Upper lobe of left lung (tissue), 6 donors: ENCODE measurements around the gene MCTP2. TPM values are rescaled to one million over a fixed set of nuclear protein-coding genes. Genes with fewer than 3 reads are reported as not detected.

Source experiments
- ATAC-seq, 2 donors: fragments of 200-7000 bp; cut with Tn5 transposase; one replicate each; pipeline ENCODE4 v1.9.1; 2022; ENCODE audit warnings: mild to moderate bottlenecking in 2 of 2, moderate library complexity in 2 of 2; ENCODE audit not compliant: low FRiP score in 2 of 2
- DNase-seq, 2 donors: peaks; one replicate each; pipeline ENCODE4 v3.0.0-alpha.2; 2019 to 2020
- H3K27ac ChIP-seq, 4 donors: fragments of 200-600 bp; sonication (generic); one replicate each; pipeline ENCODE4 v1.5.1; 2016 to 2019
- H3K27me3 ChIP-seq, 4 donors: fragments of 200-600 bp; sonication (generic); one replicate each; pipeline ENCODE4 v1.5.1; 2017 to 2019
- H3K36me3 ChIP-seq, 4 donors: fragments of 200-600 bp; sonication (generic); one replicate each; pipeline ENCODE4 v1.5.1; 2016 to 2019
- H3K4me1 ChIP-seq, 4 donors: fragments of 200-600 bp; sonication (generic); one replicate each; pipeline ENCODE4 v1.5.1; 2018 to 2019
- H3K4me3 ChIP-seq, 4 donors: fragments of 200-600 bp; sonication (generic); one replicate each; pipeline ENCODE4 v1.5.1; 2017 to 2019; ENCODE audit warnings: mild to moderate bottlenecking in 2 of 4, moderate library complexity in 1 of 4
- H3K9me3 ChIP-seq, 4 donors: fragments of 200-600 bp; sonication (generic); one replicate each; pipeline ENCODE4 v1.5.1; 2018 to 2019
- EP300 ChIP-seq, 4 donors: sonication (generic); formaldehyde crosslinking; IDR thresholded peaks; one replicate each; pipeline ENCODE4 v1.5.1; 2017; ENCODE audit warnings: antibody characterized with exemption in 4 of 4, control low read depth in 2 of 4
- POLR2A ChIP-seq, 4 donors: fragments of 450-650 bp; IDR thresholded peaks; one replicate each; pipeline ENCODE4 v1.5.1; 2016 to 2017; ENCODE audit warnings: antibody characterized with exemption in 4 of 4, mild to moderate bottlenecking in 2 of 4
- POLR2AphosphoS5 ChIP-seq, 2 donors: sonication (generic); formaldehyde crosslinking; IDR thresholded peaks; one replicate each; pipeline ENCODE4 v1.5.1; 2017; ENCODE audit warnings: antibody characterized with exemption in 2 of 2
- WGBS, 2 donors: methylation state at CpG; one replicate each; pipeline ENCODE4 v1.1.5; 2017 to 2018; 5-methylcytosine and 5-hydroxymethylcytosine counted together
- total RNA-seq, 6 donors: library from RNA; depleted of rRNA in 4 of 6; stranded (reverse); fragments of >200 nt in 4 of 6; gene quantifications; one replicate each; pipeline versions ENCODE4 v1.1.0 to v1.2.1, GENCODE V29; 2016 to 2021
- TF ChIP-seq, protein P1 (sequence below), 6 experiments: fragments of 450-650 bp in 4 of 6; fragments of 200-600 bp in 2 of 6; sonication (generic) in 2 of 6; IDR thresholded peaks; one replicate each; pipeline ENCODE4 v1.5.1; 2016 to 2019; ENCODE audit warnings: antibody characterized with exemption in 6 of 6
- donor health status: DM: no; HTN: no; CAD: no; lungs with moderate emphysema.
- donor health status: DM: no; HTN: yes; CAD: no; lungs with severe emphysema.

Gene MCTP2
- total RNA-seq, 6 donors from 2014 or later: 33.4 to 64.8 (median 48.5) TPM

DNA sequence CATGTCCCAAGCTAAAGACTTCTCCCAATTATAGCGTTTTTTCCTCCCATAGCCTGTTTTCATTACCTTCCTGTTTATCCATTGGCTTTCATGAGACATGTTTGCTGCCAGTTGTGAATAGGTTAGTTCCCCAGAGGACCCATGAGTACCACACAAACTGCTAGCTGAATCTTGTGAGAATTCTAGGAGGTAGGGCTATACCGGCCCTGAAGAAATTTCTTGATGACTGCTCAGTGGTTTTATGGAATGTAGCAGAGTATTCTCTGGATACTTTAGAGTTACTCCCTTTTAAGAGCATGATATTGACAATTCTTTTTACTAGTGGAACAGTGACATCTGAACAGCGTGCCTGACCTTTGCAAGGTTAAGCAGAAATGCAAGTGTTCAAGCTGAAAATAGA is 210.4 kb downstream of the MCTP2 start:
- TF ChIP-seq POLR2A (IDR thresholded peaks at IDR 0.05) (no peak), EP300 (IDR thresholded peaks at IDR 0.05) (no peak), POLR2AphosphoS5 (IDR thresholded peaks at IDR 0.05) (no peak)
- TF ChIP-seq, protein P1, sequence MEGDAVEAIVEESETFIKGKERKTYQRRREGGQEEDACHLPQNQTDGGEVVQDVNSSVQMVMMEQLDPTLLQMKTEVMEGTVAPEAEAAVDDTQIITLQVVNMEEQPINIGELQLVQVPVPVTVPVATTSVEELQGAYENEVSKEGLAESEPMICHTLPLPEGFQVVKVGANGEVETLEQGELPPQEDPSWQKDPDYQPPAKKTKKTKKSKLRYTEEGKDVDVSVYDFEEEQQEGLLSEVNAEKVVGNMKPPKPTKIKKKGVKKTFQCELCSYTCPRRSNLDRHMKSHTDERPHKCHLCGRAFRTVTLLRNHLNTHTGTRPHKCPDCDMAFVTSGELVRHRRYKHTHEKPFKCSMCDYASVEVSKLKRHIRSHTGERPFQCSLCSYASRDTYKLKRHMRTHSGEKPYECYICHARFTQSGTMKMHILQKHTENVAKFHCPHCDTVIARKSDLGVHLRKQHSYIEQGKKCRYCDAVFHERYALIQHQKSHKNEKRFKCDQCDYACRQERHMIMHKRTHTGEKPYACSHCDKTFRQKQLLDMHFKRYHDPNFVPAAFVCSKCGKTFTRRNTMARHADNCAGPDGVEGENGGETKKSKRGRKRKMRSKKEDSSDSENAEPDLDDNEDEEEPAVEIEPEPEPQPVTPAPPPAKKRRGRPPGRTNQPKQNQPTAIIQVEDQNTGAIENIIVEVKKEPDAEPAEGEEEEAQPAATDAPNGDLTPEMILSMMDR (IDR thresholded peaks at IDR 0.05): no peak
- DNase-seq (no peak), ATAC-seq (no peak)
- WGBS, 2 donors: 70 to 81% methylated on average over 3 of the region's 3 CpGs
- no peak overlapping the region for H3K4me3 ChIP-seq
- H3K36me3 ChIP-seq: peaks cover 0 to 8% (median 2%) of the 10 kb centered on the region in 4 donors
- H3K27ac ChIP-seq: no peak overlapping the region
- no peaks in the 10 kb centered on the region for H3K27me3 ChIP-seq
- no peaks in the 10 kb centered on the region for H3K9me3 ChIP-seq
- H3K4me1 ChIP-seq: no peaks in the 10 kb centered on the region

GRCh38 chr15:94442480-94442879 is 211.1 kb downstream of the MCTP2 start:
- DNase-seq: no peak
- Histone ChIP-seq H3K36me3 (peaks cover 0 to 8% (median 2%) of the 10 kb centered on the region in 4 donors), H3K9me3 (no peaks in the 10 kb centered on the region), H3K4me1 (no peaks in the 10 kb centered on the region), H3K27me3 (no peaks in the 10 kb centered on the region), H3K4me3 (no peak overlapping the region), H3K27ac (no peak overlapping the region)
- TF ChIP-seq, protein P1 (IDR thresholded peaks at IDR 0.05): no peak
- TF ChIP-seq EP300 (IDR thresholded peaks at IDR 0.05): no peak
- TF ChIP-seq POLR2AphosphoS5 (IDR thresholded peaks at IDR 0.05): no peak
- no peak for TF ChIP-seq POLR2A (IDR thresholded peaks at IDR 0.05)
- 63 to 76% methylated on average over 1 of the region's 1 CpG for WGBS, 2 donors
- ATAC-seq: no peak

DNA sequence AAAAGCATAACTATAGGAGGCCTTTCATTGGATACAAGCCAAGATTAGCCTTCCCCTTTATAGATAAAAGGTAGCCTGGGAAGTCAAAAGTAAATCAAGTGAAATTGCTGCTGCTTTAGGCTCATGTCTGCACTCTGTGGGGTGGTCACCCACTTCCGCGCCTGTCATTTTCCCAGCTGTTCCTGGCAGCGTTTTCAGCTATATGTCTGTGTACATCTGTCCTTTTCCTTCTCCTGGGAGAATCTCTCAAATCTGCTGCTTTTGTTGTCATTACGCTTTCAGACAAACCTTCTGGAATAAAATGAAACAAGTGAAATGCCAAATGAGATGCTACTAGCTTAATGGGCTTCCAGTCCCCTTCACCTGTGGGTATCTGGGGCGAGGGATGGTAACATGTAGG is 211.8 kb downstream of the MCTP2 start:
- TF ChIP-seq, protein P1 (IDR thresholded peaks at IDR 0.05): no peak
- TF ChIP-seq POLR2AphosphoS5 (IDR thresholded peaks at IDR 0.05) (no peak), EP300 (IDR thresholded peaks at IDR 0.05) (no peak), POLR2A (IDR thresholded peaks at IDR 0.05) (no peak)
- DNase-seq (no peak), ATAC-seq (no peak)
- H3K36me3 ChIP-seq: peaks cover 0 to 8% (median 2%) of the 10 kb centered on the region in 4 donors
- WGBS, 2 donors: 95% methylated on average over 5 of the region's 5 CpGs
- H3K4me3 ChIP-seq: no peak overlapping the region
- no peaks in the 10 kb centered on the region for H3K4me1 ChIP-seq
- no peaks in the 10 kb centered on the region for H3K27me3 ChIP-seq
- no peaks in the 10 kb centered on the region for H3K9me3 ChIP-seq
- H3K27ac ChIP-seq: no peak overlapping the region

- 89 to 90% methylated on average over 7 of the region's 7 CpGs for WGBS, 2 donors
- no peak for DNase-seq
These were observed 214.3 kb downstream of the MCTP2 start for GRCh38 chr15:94445566-94446160.

GRCh38 chr15:94446441-94446840 is 215.1 kb downstream of the MCTP2 start:
- ATAC-seq: no peak
- Histone ChIP-seq H3K27ac (no peak overlapping the region), H3K4me1 (no peaks in the 10 kb centered on the region), H3K4me3 (no peak overlapping the region), H3K36me3 (peaks cover 0 to 3% (median 0%) of the 10 kb centered on the region in 4 donors), H3K9me3 (no peaks in the 10 kb centered on the region), H3K27me3 (no peaks in the 10 kb centered on the region)
- DNase-seq: no peak
- TF ChIP-seq EP300 (IDR thresholded peaks at IDR 0.05) (no peak), POLR2A (IDR thresholded peaks at IDR 0.05) (no peak), POLR2AphosphoS5 (IDR thresholded peaks at IDR 0.05) (no peak)

More at GRCh38 chr15:94445566-94446160, 214.3 kb downstream of the MCTP2 start:
- no peaks in the 10 kb centered on the region for H3K9me3 ChIP-seq
- H3K36me3 ChIP-seq: peaks cover 0 to 3% (median under 1%) of the 10 kb centered on the region in 4 donors
- no peaks in the 10 kb centered on the region for H3K4me1 ChIP-seq
- no peak overlapping the region for H3K27ac ChIP-seq
- no peak for ATAC-seq
- H3K27me3 ChIP-seq: no peaks in the 10 kb centered on the region
- TF ChIP-seq, protein P1 (IDR thresholded peaks at IDR 0.05): no peak
- no peak overlapping the region for H3K4me3 ChIP-seq
